HL-60 (cell line): ENCODE measurements around the gene LOC128125822.

ENCODE experiments used
- CTCF ChIP-seq: IDR thresholded peaks from one replicate; pipeline ENCODE4 v1.5.1; 2011; ENCODE audit warnings: low read length, control low read depth, inconsistent platforms; ENCODE audit not compliant: insufficient read depth
- GABPA ChIP-seq: IDR thresholded peaks from 2 replicates; pipeline ENCODE4 v1.6.1; 2012; ENCODE audit warnings: low read depth
- POLR2AphosphoS5 ChIP-seq: IDR thresholded peaks from 2 replicates; pipeline ENCODE4 v1.6.1; 2012; ENCODE audit warnings: low read depth

- TF ChIP-seq CTCF (no peak), POLR2AphosphoS5 (no peak), GABPA (no peak)
These were observed 48.6 kb upstream of the LOC128125822 start for GRCh38 chr6:63523630-63524029.
